ENCODE data around the gene WDR45B.
"Not testable (repeated sequence)": the region's sequence is repeated elsewhere in the genome, so short reads cannot be mapped to it uniquely, and the experiment has no call there.

WDR45B gene

DNA sequence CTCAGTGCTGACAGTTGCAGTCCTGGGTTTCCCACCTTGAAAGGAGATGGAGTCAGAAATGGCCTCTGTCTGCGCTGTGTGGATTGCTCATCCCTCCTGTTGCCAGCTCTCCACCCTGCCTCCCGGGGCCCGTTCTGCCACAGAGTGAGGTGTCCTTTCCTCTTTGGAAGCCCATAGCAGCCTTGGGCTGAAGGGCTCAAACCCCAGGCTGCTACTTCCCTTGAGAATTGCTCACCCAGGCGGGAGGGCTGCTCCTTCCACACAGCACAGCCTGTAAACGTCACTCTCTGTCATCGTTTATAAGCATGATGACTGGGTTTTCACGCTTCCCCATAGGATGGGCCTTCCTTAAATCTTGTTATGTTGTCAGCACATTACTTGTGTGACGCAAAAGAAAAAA, 66.0 kb downstream of the WDR45B start:
- Histone ChIP-seq H2AFZ (ENCODE audit: low read depth, low read length) (no peak overlapping the region), H3K36me3 (replicated peaks; ENCODE audit: low read depth, low read length) (peaks cover 36% of the 10 kb centered on the region), H3K9ac (ENCODE audit: low read length) (no peak overlapping the region), H3K9me3 (ENCODE audit: insufficient read depth, low read length) (no peaks in the 10 kb centered on the region), H3K4me1 (ENCODE audit: low read length) (no peaks in the 10 kb centered on the region), H3K27ac (ENCODE audit: low read length) (no peak overlapping the region), H3K27me3 (ENCODE audit: low read depth, low read length) (no peaks in the 10 kb centered on the region), H4K20me1 (ENCODE audit: insufficient read depth, low read length) (0 out of 2 replicates have a peak, but pooled peaks cover 3% of the 10 kb centered on the region), H3K79me2 (ENCODE audit: low read length) (peaks cover 6% of the 10 kb centered on the region; the same call in 1 of the 2 replicates), H3K4me2 (ENCODE audit: low read length) (no peak overlapping the region), H3K4me3 (ENCODE audit: low read length) (no peak overlapping the region)
- no peak for TF ChIP-seq EZH2phosphoT487 (IDR thresholded peaks at IDR 0.05; ENCODE audit: low read depth)
- TF ChIP-seq, protein P1, sequence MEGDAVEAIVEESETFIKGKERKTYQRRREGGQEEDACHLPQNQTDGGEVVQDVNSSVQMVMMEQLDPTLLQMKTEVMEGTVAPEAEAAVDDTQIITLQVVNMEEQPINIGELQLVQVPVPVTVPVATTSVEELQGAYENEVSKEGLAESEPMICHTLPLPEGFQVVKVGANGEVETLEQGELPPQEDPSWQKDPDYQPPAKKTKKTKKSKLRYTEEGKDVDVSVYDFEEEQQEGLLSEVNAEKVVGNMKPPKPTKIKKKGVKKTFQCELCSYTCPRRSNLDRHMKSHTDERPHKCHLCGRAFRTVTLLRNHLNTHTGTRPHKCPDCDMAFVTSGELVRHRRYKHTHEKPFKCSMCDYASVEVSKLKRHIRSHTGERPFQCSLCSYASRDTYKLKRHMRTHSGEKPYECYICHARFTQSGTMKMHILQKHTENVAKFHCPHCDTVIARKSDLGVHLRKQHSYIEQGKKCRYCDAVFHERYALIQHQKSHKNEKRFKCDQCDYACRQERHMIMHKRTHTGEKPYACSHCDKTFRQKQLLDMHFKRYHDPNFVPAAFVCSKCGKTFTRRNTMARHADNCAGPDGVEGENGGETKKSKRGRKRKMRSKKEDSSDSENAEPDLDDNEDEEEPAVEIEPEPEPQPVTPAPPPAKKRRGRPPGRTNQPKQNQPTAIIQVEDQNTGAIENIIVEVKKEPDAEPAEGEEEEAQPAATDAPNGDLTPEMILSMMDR (IDR thresholded peaks at IDR 0.05; ENCODE audit: low read depth, low read length): no peak

DNA sequence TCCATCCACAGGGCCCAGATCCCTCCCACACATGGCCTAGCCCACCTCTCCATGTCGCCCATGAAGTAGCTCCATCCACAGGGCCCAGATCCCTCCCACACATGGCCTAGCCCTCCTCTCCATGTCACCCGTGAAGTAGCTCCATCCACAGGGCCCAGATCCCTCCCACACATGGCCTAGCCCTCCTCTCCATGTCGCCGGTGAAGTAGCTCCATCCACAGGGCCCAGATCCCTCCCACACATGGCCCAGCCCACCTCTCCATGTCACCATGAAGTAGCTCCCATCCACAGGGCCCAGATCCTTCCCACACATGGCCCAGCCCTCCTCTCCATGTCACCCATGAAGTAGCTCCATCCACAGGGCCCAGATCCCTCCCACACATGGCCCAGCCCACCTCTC, 68.3 kb downstream of the WDR45B start:
- not testable (repeated sequence) for H4K20me1 ChIP-seq (ENCODE audit: insufficient read depth, low read length); H3K4me3 ChIP-seq (ENCODE audit: low read length); H3K27ac ChIP-seq (ENCODE audit: low read length); H3K9me3 ChIP-seq (ENCODE audit: insufficient read depth, low read length); H3K27me3 ChIP-seq (ENCODE audit: low read depth, low read length); H3K9ac ChIP-seq (ENCODE audit: low read length); H2AFZ ChIP-seq (ENCODE audit: low read depth, low read length); H3K4me1 ChIP-seq (ENCODE audit: low read length); H3K79me2 ChIP-seq (ENCODE audit: low read length); H3K4me2 ChIP-seq (ENCODE audit: low read length)
- peaks cover 26% of the 10 kb centered on the region for H3K36me3 ChIP-seq (replicated peaks; ENCODE audit: low read depth, low read length)

DNA sequence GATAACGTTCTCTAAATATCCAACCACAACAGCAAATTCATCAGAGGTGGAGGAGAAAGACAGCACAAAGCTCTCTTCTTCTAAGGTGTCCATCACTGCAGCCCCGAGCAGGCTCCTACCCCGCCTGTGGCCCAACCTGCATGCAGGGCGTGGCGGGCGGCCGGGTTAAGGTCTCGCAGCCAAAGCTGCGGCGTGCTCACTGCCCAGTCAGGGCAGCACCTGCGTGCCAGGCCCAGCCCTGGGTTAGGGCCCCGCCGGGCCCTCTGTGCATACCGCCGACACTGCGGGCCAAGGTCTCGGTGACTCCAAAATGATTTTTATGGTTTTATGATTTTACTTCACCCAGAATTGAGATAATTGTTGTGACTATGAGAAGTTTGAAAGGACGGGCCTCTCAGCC, 70.9 kb downstream of the WDR45B start:
- Histone ChIP-seq H3K4me1 (ENCODE audit: low read length) (no peaks in the 10 kb centered on the region), H3K9ac (ENCODE audit: low read length) (no peak overlapping the region), H4K20me1 (ENCODE audit: insufficient read depth, low read length) (0 out of 2 replicates have a peak, but pooled peaks cover 3% of the 10 kb centered on the region), H3K36me3 (replicated peaks; ENCODE audit: low read depth, low read length) (peaks cover 22% of the 10 kb centered on the region), H3K27me3 (ENCODE audit: low read depth, low read length) (no peaks in the 10 kb centered on the region), H3K9me3 (ENCODE audit: insufficient read depth, low read length) (no peaks in the 10 kb centered on the region), H3K79me2 (ENCODE audit: low read length) (peaks cover 5% of the 10 kb centered on the region; the same call in 1 of the 2 replicates), H3K27ac (ENCODE audit: low read length) (no peak overlapping the region), H2AFZ (ENCODE audit: low read depth, low read length) (no peak overlapping the region), H3K4me2 (ENCODE audit: low read length) (no peak overlapping the region), H3K4me3 (ENCODE audit: low read length) (no peak overlapping the region)
- no peak for TF ChIP-seq EZH2phosphoT487 (IDR thresholded peaks at IDR 0.05; ENCODE audit: low read depth)
- TF ChIP-seq, protein P1 (IDR thresholded peaks at IDR 0.05; ENCODE audit: low read depth, low read length): no peak

DNA sequence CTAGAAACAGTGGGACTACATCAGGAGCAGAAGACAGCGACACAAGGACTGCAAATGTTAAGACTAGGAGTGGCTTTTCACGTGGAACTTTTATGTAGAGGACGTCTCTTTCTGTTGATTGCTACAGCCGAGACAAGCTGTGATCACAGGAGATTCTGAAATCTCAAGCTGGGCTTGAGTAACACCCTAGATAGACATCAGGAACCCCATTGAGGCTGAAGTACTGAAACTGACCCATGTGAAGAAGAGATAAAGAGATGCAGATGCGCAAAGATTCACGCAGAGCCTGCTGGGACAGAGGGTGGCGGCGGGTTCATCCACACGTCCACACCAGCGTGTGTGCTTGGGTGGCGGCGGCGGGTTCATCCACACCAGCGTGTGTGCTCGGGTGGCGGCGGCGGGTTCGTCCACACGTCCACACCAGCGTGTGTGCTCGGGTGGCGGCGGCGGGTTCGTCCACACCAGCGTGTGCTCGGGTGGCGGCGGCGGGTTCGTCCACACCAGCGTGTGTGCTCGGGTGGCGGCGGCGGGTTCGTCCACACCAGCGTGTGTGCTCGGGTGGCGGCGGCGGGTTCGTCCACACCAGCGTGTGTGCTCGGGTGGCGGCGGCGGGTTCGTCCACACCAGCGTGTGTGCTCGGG, 72.5 kb downstream of the WDR45B start:
- not testable (repeated sequence) for H3K9me3 ChIP-seq (ENCODE audit: insufficient read depth, low read length); H3K4me2 ChIP-seq (ENCODE audit: low read length); H3K9ac ChIP-seq (ENCODE audit: low read length); H3K79me2 ChIP-seq (ENCODE audit: low read length); H4K20me1 ChIP-seq (ENCODE audit: insufficient read depth, low read length); H3K4me3 ChIP-seq (ENCODE audit: low read length); H3K4me1 ChIP-seq (ENCODE audit: low read length); H2AFZ ChIP-seq (ENCODE audit: low read depth, low read length); H3K27ac ChIP-seq (ENCODE audit: low read length); H3K27me3 ChIP-seq (ENCODE audit: low read depth, low read length)
- H3K36me3 ChIP-seq (replicated peaks; ENCODE audit: low read depth, low read length): peaks cover 26% of the 10 kb centered on the region

DNA sequence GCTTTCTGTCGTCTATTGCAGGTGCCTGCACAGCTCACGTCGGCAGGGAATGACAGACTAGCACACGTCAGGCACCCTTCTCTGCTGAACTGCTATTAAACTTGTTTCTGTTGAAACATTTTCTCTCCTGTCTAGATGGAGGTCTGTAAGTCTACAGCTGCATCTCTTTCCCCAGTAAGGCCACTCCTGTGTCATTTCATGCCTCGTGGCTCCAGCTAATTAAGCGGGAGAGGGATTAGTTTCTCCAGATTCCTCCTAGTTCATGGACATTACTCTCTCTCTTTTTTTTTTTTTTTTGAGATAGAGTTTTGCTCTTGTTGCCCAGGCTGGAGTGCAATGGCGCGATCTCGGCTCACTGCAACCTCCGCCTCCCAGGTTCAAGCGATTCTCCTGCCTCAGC, 74.2 kb downstream of the WDR45B start:
- Histone ChIP-seq H3K79me2 (ENCODE audit: low read length) (peaks cover 5% of the 10 kb centered on the region), H4K20me1 (ENCODE audit: insufficient read depth, low read length) (no peaks in the 10 kb centered on the region), H3K4me2 (ENCODE audit: low read length) (no peak overlapping the region), H3K27me3 (ENCODE audit: low read depth, low read length) (no peaks in the 10 kb centered on the region), H3K9ac (ENCODE audit: low read length) (no peak overlapping the region), H3K9me3 (ENCODE audit: insufficient read depth, low read length) (no peaks in the 10 kb centered on the region), H2AFZ (ENCODE audit: low read depth, low read length) (no peak overlapping the region), H3K4me1 (ENCODE audit: low read length) (no peaks in the 10 kb centered on the region), H3K36me3 (replicated peaks; ENCODE audit: low read depth, low read length) (peaks cover 34% of the 10 kb centered on the region), H3K4me3 (ENCODE audit: low read length) (no peak overlapping the region), H3K27ac (ENCODE audit: low read length) (no peak overlapping the region)
- no peak for TF ChIP-seq EZH2phosphoT487 (IDR thresholded peaks at IDR 0.05; ENCODE audit: low read depth)
- TF ChIP-seq, protein P1 (IDR thresholded peaks at IDR 0.05; ENCODE audit: low read depth, low read length): no peak

Measured in OCI-LY3 (cell line).